ENCODE data around the gene ASS1.

DNA sequence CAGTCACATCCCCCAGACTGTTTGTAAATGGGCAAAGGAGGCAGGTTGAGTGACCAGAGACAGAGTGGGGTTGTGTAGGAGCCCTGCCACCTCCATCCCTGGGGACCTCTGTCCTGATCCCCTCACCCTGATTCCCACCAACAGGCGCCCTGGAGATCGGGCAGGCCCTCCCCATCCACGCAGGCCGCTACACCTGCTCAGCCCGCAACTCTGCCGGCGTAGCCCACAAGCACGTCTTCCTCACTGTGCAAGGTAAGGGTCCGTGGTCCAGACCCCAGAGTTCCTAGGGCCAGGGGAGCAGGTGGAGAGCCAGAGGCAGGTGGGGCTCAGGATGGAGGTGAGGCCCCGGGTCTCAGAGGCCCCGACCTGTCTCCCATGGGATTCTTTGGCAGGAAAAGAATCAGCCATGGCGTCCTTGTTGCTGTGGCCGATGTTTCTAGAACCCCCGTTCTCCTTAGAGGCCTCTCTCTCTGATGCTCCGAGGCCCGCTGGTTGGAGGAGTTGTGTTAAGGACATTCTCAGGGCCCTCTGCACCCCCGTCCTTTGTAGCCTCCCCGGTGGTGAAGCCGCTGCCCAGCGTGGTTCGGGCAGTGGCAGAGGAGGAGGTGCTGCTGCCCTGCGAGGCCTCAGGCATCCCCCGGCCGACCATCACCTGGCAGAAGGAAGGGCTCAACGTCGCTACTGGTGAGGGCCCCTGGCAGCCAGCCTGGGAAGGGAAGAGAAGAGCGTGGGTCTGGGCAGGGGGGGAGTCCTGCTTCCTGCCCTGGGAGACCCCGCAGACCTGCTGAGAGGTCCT is 41.9 kb upstream of the ASS1 start:
- no peak for TF ChIP-seq POLR2A (IDR thresholded peaks at IDR 0.05)
- TF ChIP-seq CTCF (IDR thresholded peaks at IDR 0.05) = no peak

Measured in testis (tissue), 2 donors.